IPS-20b (cell line): ENCODE results near the gene CLPSL1.
"Not testable (repeated sequence)": the region's sequence is repeated elsewhere in the genome, so short reads cannot be mapped to it uniquely, and the experiment has no call there.

Experiments
- H3K27ac ChIP-seq: one replicate; pipeline ENCODE4 v1.5.1; 2013; ENCODE audit warnings: low read length
- H3K27me3 ChIP-seq: 2 replicates; pipeline ENCODE4 v1.6.1; 2013; ENCODE audit warnings: mild to moderate bottlenecking, low read length, inconsistent platforms; ENCODE audit not compliant: insufficient read depth
- H3K36me3 ChIP-seq: 2 replicates; pipeline ENCODE4 v1.6.1; 2013; ENCODE audit warnings: low read depth, mild to moderate bottlenecking, inconsistent platforms, low read length, moderate library complexity; ENCODE audit not compliant: insufficient read depth
- H3K4me1 ChIP-seq: 2 replicates; pipeline ENCODE4 v1.6.1; 2013; ENCODE audit warnings: mild to moderate bottlenecking, control low read depth, inconsistent platforms, low read length, moderate library complexity; ENCODE audit not compliant: insufficient read depth
- H3K4me3 ChIP-seq: 2 replicates; pipeline ENCODE4 v1.5.1; 2013; ENCODE audit warnings: mild to moderate bottlenecking, low read length, inconsistent platforms
- H3K9ac ChIP-seq: 2 replicates; pipeline ENCODE4 v1.6.1; 2013; ENCODE audit warnings: low read depth, mild to moderate bottlenecking, inconsistent platforms, low read length, moderate library complexity
- H3K9me3 ChIP-seq: 2 replicates; pipeline ENCODE4 v1.6.1; 2013; ENCODE audit warnings: mild to moderate bottlenecking, low read depth, low read length, inconsistent platforms; ENCODE audit not compliant: insufficient read depth

Gene CLPSL1, protein sequence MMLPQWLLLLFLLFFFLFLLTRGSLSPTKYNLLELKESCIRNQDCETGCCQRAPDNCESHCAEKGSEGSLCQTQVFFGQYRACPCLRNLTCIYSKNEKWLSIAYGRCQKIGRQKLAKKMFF

DNA sequence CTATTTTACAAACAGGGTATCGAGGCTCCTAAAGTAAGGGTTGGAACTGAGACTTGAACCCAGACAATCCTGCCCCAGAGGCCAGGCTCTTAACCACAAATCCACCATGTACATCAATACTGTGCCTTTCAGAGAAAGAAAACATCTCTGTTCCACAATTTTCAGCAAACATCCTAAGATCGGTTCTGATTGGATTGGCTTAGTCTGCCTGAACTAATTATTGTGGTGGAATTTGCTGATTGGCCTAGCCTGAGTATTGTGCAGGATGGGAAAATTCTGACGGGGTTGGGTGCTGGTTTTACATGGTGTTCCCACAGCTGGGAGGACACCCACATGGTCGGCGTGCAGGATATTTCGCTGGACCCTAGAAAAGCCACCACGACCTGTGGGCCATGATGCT is at the start of gene CLPSL1:
TSS of gene CLPSL1 (plus strand) at position 301 of the 400 bp plus-strand sequence. CDS start at position 393, 92 bp downstream.
- Histone ChIP-seq H3K27ac (no peak within 1 kb of the TSS), H3K4me1 (no peaks in the 10 kb centered on the region), H3K36me3 (no peaks in the 10 kb centered on the region), H3K9ac (no peak within 1 kb of the TSS), H3K27me3 (peaks cover 17% of the 10 kb centered on the region), H3K4me3 (no peak within 1 kb of the TSS), H3K9me3 (no peaks in the 10 kb centered on the region)

DNA sequence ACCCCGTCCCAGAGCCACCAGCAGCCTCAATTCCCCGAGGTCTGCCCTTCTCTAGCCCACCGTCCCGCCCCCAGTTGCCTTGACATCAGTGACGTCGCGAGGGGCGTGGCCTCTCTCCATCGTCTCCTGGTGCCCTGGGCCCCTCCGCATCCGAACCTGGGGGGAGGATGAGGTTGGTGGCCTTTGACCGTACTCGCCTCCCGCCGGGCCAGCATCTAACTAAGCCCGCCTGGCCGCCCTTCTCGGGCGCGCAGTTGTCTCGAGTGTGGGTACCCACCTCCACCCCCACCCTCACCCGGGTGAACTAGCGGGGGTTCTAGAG is 49.4 kb upstream of the CLPSL1 start:
- peak overlapping the region; percentile 87; the same call in 1 of the 2 replicates for H3K9ac ChIP-seq
- H3K4me3 ChIP-seq, result peak overlapping the region; percentile 84
- H3K27ac ChIP-seq, result peak overlapping the region; percentile 91
- H3K9me3 ChIP-seq, result no peaks in the 10 kb centered on the region
- H3K4me1 ChIP-seq, result peaks cover 31% of the 10 kb centered on the region
- no peaks in the 10 kb centered on the region for H3K36me3 ChIP-seq
- peaks cover 17% of the 10 kb centered on the region for H3K27me3 ChIP-seq

DNA sequence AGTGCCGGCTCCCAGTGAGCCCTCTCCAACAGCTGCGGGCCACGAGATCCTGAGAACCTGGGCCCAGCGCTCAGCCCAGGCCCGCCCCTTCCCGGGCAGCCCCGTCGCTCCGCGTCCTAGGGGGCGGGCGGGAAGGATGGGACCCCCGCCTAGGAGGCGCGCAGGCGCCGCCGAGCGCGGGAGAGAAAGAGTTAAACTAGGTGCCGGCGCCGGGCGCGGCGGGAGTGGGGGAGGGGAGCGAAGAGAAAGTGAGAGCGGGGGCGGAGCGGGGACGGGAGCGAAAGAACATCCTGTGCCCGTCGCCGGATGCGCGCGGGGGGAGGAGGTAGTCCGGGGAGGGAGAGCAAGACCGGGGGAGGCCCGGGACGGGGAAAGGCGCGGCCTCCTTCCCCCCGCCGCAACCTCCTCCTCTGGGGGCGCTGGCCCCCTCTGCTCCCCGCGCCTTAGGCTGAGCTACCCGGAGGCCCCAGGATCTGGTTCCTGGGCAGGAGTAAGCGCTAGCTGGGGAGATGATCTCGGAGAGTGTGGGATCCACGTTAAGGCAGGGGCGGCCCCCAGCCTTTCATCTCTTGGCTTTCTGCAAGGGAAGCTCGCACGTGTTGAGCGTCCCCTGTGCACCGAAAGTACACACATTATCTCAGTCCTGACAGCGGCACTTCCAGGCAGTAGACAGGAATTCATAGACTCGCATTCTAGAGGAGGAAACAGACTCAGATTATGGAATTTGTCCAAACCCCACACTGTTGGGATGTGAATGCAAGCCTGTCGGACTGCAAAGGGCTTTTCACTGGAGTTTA is 48.9 kb upstream of the CLPSL1 start:
- peaks cover 26% of the 10 kb centered on the region for H3K4me1 ChIP-seq
- peak overlapping the region; percentile 84 for H3K4me3 ChIP-seq
- peak overlapping the region; percentile 91 for H3K27ac ChIP-seq

DNA sequence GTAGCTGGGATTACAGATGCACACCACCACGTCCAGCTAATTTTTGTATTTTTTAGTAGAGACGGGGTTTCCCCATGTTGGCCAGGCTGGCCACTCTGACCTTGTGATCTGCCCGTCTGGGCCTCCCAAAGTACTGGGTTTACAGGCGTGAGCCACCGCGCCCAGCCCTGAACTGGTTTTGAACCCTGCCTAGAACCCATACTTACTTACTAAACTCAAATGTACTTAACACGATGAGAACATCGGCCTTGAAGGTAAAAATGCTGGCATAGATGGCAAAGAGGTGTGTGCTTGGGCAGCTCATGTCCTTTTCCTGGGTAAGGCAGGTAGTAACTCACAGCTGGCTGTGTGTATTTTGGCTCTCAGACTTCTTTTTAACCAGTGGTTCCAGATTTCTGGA is 47.2 kb upstream of the CLPSL1 start:
- Histone ChIP-seq H3K9ac (no peak overlapping the region), H3K4me1 (peaks cover 33% of the 10 kb centered on the region), H3K36me3 (no peaks in the 10 kb centered on the region), H3K27me3 (peaks cover 4% of the 10 kb centered on the region; the same call in 1 of the 2 replicates), H3K9me3 (no peaks in the 10 kb centered on the region), H3K4me3 (no peak overlapping the region), H3K27ac (no peak overlapping the region)

More for the DNA sequence above, 48.9 kb upstream of the CLPSL1 start:
- H3K27me3 ChIP-seq, result peaks cover 12% of the 10 kb centered on the region
- H3K9ac ChIP-seq, result peak overlapping the region; percentile 87
- no peaks in the 10 kb centered on the region for H3K36me3 ChIP-seq
- H3K9me3 ChIP-seq, result no peaks in the 10 kb centered on the region

DNA sequence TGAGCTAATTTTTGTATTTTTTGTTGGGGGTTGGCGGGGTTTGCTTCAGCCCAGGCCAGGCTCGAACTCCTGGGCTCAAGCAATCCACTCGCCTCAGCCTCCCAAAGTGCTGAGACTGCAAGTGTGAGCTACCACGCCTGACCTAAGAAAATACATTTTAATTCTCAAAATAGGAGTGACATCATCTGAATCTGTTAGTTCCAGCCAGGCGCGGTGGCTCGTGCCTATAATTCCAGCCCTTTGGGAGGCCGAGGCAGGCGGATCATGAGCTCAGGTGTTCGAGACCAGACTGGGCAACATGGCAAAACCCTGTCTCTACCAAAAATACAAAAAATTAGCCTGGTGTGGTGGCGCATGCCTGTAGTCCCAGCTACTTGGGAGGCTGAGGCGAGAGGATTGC is 46.5 kb upstream of the CLPSL1 start:
- not testable (repeated sequence) for H3K27me3 ChIP-seq, H3K27ac ChIP-seq, H3K9ac ChIP-seq

DNA sequence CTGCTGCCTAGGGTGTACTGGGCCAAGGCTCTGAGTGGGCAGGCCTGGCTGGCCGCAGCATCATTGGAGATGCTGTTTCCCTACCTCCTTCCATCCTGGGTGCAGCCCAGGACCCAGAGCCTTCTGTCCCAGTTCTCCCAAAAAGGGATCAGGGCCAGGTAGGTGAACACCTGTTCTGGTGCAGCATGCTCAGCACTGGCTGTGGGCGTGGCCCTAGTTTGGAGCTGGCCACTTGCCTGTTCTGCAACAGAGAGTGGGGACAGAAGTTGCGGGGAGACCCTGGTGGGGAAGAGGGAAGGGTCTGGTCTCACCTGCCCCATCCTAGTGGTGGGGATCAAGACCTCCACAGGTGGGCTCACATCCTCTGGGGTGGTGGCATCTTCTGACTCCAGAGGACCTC is 45.4 kb upstream of the CLPSL1 start:
- no peak overlapping the region for H3K27ac ChIP-seq
- no peak overlapping the region for H3K9ac ChIP-seq
- H3K4me1 ChIP-seq, result peaks cover 43% of the 10 kb centered on the region
- H3K27me3 ChIP-seq, result no peaks in the 10 kb centered on the region
- no peaks in the 10 kb centered on the region for H3K9me3 ChIP-seq
- H3K4me3 ChIP-seq, result no peak overlapping the region
- H3K36me3 ChIP-seq, result no peaks in the 10 kb centered on the region

More for the DNA sequence above, 46.5 kb upstream of the CLPSL1 start:
- not testable (repeated sequence) for H3K36me3 ChIP-seq, H3K9me3 ChIP-seq, H3K4me3 ChIP-seq
- H3K4me1 ChIP-seq, result peaks cover 37% of the 10 kb centered on the region

DNA sequence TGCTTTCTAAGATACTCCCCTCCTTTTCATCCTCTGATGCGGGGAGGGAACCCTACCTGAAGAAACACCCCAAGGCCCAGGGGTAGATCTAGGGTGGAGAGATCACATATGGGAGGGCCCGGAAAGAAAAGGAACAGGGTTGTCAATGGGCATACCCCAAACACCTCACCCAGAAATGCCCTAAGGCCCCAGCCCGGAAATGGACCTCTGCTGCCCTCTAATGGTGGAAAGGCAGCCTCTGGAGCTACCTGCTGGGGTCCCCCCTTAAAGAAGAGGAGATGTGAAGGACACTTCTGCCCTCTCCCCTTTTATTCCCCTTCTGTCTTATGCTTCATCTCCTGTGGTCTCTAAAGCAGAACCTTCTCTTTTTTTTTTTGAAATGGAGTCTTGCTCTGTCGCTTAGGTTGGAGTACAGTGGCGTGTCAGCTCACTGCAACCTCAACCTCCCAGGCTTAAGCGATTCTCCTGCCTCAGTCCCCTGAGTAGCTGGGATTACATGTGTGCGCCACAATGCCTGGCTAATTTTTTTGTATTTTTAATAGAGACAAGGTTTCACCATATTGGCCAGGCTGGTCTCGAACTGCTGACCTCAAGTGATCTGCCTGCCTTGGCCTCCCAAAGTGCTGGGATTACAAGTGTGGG is 44.4 kb upstream of the CLPSL1 start:
- Histone ChIP-seq H3K9ac (no peak overlapping the region), H3K27ac (no peak overlapping the region), H3K36me3 (no peaks in the 10 kb centered on the region), H3K4me3 (no peak overlapping the region), H3K27me3 (no peaks in the 10 kb centered on the region), H3K9me3 (no peaks in the 10 kb centered on the region), H3K4me1 (peaks cover 46% of the 10 kb centered on the region)

DNA sequence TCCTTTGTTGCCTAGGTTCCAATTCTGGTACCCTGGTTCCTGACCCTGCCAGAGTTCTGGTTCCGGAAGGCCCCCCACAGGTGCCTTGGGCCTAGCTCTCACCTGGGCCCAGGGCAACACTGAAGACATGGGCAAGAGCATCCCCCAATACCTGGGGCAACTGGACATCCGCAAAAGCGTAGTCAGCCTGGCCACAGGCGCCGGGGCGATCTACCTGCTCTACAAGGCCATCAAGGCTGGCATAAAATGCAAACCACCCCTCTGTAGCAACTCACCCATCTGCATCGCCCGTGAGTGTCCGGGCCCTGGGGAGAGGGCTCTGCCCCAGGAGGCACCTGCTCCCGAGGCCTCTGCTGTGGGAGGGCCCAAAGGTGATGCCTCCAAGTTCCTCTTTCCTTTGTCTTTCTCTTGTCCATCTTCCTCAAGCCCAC is 43.8 kb upstream of the CLPSL1 start, which contains the start of gene ARMC12:
TSS of gene ARMC12 (plus strand) at position 51 of the 431 bp plus-strand sequence. CDS start at position 128, 77 bp downstream.
- peaks cover 46% of the 10 kb centered on the region for H3K4me1 ChIP-seq
- H3K9me3 ChIP-seq, result no peaks in the 10 kb centered on the region
- no peak within 1 kb of the TSS for H3K9ac ChIP-seq
- H3K27ac ChIP-seq, result no peak within 1 kb of the TSS
- no peaks in the 10 kb centered on the region for H3K27me3 ChIP-seq
- no peaks in the 10 kb centered on the region for H3K36me3 ChIP-seq
- no peak within 1 kb of the TSS for H3K4me3 ChIP-seq

DNA sequence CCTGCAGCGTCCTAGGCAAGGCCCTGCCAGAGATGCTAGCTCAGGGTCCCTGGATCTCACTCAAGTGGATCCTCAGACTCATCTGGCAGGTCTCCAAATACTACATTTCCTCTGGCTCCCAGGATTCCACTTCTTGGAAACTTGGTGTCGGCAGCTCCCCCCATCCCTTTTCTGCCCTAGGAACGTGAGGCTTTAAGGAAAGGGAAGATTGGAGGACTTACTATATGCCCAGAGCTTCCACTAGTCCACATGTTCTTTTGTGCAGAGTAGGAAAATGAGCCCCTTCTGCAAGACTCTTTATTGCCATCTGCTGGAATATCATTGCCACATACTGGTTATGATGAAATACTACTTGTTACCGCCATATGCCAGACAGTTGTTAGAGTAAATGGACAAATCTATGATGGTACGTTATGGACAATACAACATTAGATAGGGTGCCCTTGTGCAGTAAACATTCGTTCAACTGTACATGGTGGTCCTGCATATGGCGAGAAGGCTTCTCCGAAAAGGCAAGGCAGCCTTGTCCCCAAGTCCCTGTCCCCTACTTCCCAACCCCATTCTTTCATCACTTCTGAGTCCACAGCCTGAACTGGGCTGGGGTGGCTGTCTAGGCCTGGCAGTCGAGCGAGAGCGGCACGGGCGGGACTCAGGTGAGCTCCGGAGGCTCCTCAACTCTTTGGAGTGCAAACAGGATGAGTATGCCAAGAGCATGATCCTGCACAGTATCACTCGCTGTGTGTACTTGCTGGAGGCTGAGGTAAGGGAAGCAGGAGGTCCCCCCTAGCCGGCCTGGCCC is 43.2 kb upstream of the CLPSL1 start:
- H3K27ac ChIP-seq, result no peak overlapping the region
- no peak overlapping the region for H3K9ac ChIP-seq
- H3K27me3 ChIP-seq, result no peaks in the 10 kb centered on the region
- H3K4me1 ChIP-seq, result peaks cover 41% of the 10 kb centered on the region
- H3K36me3 ChIP-seq, result no peaks in the 10 kb centered on the region
- no peak overlapping the region for H3K4me3 ChIP-seq
- no peaks in the 10 kb centered on the region for H3K9me3 ChIP-seq

DNA sequence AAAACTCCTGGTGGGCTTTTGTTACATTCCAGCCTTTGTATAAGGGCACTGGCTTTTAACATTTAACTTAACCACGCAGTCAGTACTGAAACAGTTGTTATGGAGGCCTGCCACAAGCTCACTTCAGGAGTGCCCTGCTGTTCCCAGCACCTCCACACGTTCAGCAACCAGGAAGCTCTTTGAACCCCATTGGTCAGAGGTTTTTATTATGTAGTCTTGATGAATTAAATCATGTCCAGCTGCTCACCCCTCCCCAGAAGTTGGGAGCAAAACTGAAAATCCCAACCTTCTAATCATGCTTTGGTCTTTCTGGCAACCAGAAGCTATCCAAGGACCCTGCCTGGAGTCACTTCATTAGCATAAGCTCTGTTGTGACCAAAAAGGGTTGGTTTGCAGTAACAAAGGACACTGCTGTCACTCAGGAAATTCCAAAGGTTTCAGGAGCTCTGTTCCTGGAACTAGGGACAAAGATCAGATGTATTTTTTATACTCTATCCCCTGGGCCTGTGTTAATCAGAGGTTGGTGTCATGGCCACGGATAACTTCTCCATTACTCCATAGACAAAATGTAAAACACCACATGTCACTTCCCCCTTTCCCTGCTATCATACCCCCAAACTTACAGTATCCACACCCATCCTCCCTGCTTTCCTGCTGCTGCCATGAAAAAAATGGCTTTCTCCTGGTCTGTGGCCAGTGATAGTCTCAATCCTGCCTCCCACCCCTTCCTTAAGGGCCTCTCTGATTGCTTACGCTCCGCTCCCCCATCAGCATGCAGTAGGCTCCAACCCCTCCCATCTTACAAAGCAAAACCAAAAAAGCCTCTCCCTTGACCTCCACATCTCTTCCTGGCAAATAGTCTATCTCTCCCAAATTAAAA is 40.9 kb upstream of the CLPSL1 start:
- H3K9ac ChIP-seq, result peak overlapping the region; percentile 72
- peaks cover 38% of the 10 kb centered on the region for H3K4me1 ChIP-seq
- no peaks in the 10 kb centered on the region for H3K36me3 ChIP-seq

More for the DNA sequence above, 40.9 kb upstream of the CLPSL1 start:
- H3K9me3 ChIP-seq, result no peaks in the 10 kb centered on the region
- H3K4me3 ChIP-seq, result peak overlapping the region; percentile 32; the same call in 1 of the 2 replicates
- H3K27me3 ChIP-seq, result no peaks in the 10 kb centered on the region
- H3K27ac ChIP-seq, result peak overlapping the region; percentile 89
